Smooth muscle cell (in vitro differentiated cells): ENCODE measurements around the gene EFEMP2. TPM values are rescaled to one million over a fixed set of nuclear protein-coding genes. Genes with fewer than 3 reads are reported as not detected.

Experiments
- DNase-seq: peaks from one replicate; lab custom pipeline; 2025; ENCODE audit not compliant: unreplicated experiment; lab: John Stamatoyannopoulos, UW
- H2AFZ ChIP-seq: fragments of 200-600 bp; sonication (generic); 2 replicates; pipeline ENCODE4 v1.6.0; 2016; ENCODE audit warnings: antibody characterized with exemption, low read depth, mild to moderate bottlenecking
- H3F3A ChIP-seq: fragments of 200-600 bp; sonication (generic); 2 replicates; pipeline ENCODE4 v1.6.0; 2017; ENCODE audit warnings: antibody characterized with exemption, low read depth
- H3K27ac ChIP-seq: fragments of 200-600 bp; sonication (generic); 2 replicates; pipeline ENCODE4 v1.5.1; 2016; ENCODE audit warnings: low read depth, mild to moderate bottlenecking
- H3K27me3 ChIP-seq: fragments of 200-600 bp; sonication (generic); 2 replicates; pipeline ENCODE4 v1.6.1; 2016; ENCODE audit warnings: low read depth, mild to moderate bottlenecking
- H3K36me3 ChIP-seq: fragments of 200-600 bp; sonication (generic); 2 replicates; pipeline ENCODE4 v1.5.1; 2016; ENCODE audit warnings: low read depth
- H3K4me1 ChIP-seq: fragments of 200-600 bp; sonication (generic); 2 replicates; pipeline ENCODE4 v1.5.1; 2016; ENCODE audit warnings: low read depth
- H3K4me2 ChIP-seq: fragments of 200-600 bp; sonication (generic); 2 replicates; pipeline ENCODE4 v1.6.0; 2016; ENCODE audit warnings: mild to moderate bottlenecking
- H3K4me3 ChIP-seq: fragments of 200-600 bp; sonication (generic); 2 replicates; pipeline ENCODE4 v1.5.1; 2016; ENCODE audit warnings: mild to moderate bottlenecking
- H3K79me2 ChIP-seq: fragments of 200-600 bp; sonication (generic); 2 replicates; pipeline ENCODE4 v1.6.0; 2016; ENCODE audit warnings: low read depth, mild to moderate bottlenecking
- H3K9ac ChIP-seq: fragments of 200-600 bp; sonication (generic); 2 replicates; pipeline ENCODE4 v1.6.0; 2016; ENCODE audit warnings: low read depth
- H3K9me3 ChIP-seq: fragments of 200-600 bp; sonication (generic); replicated peaks from 2 replicates; pipeline ENCODE4 v1.5.1; 2016; ENCODE audit warnings: low read depth
- H4K20me1 ChIP-seq: fragments of 200-600 bp; sonication (generic); 2 replicates; pipeline ENCODE4 v1.6.0; 2016; ENCODE audit warnings: low read depth
- CTCF ChIP-seq: fragments of 200-600 bp; sonication (generic); IDR thresholded peaks from 2 replicates; pipeline ENCODE4 v1.5.1; 2017; ENCODE audit warnings: borderline replicate concordance, mild to moderate bottlenecking, antibody characterized with exemption; ENCODE audit not compliant: insufficient read depth, poor library complexity, severe bottlenecking
- WGBS: methylation state at CpG from one replicate; pipeline ENCODE4 v1.1.7; 2016; ENCODE audit warnings: low lambda C conversion rate; 5-methylcytosine and 5-hydroxymethylcytosine counted together
- polyA plus RNA-seq: library from polyadenylated mRNA; unstranded; fragments of >200 nt; fragmentation: Nextera tagmentation; extraction: Ambion mirVana; gene quantifications from 2 replicates; pipeline ENCODE4 v1.2.1, GENCODE V29; 2016
- total RNA-seq: library from RNA; depleted of rRNA; stranded (reverse); fragments of >200 nt; gene quantifications from 2 replicates; pipeline ENCODE4 v1.2.3, GENCODE V29; 2014

Gene EFEMP2
- total and polyA plus RNA-seq, 2 experiments from 2014 or later, result 99.7 to 362 TPM

DNA sequence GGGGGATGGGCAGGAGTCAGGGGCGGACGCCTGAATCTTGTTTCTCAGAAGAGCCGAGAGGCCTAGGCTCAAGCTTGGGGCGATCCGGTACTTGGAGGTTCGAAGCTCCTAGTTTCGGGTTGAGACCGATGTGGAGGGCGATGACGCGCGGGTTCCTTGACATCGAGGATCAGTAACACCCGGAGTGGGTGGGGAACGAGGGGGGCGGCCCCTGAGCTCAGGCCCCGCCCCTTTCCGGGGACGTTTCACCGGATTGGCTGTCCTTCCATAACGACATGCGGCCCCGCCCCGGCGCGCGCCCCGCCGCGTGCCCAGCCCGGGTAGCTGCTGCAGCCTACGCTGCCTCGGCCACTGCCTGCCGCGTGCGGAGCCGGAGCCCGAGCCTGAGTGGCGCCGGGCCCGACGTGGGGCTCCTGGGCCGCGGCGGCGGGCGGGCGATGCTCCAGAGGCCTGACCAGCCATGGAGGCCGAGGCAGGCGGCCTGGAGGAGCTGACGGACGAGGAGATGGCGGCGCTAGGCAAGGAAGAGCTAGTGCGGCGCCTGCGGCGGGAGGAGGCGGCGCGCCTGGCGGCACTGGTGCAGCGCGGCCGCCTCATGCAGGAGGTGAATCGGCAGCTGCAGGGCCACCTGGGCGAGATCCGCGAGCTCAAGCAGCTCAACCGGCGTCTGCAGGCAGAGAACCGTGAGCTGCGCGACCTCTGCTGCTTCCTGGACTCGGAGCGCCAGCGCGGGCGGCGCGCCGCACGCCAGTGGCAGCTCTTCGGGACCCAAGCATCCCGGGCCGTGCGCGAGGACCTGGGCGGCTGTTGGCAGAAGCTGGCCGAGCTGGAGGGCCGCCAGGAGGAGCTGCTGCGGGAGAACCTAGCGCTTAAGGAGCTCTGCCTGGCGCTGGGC is 18.0 kb upstream of the EFEMP2 start, which contains the start of gene CCDC85B:
TSS of gene CCDC85B (plus strand) at position 350 of the 895 bp plus-strand sequence. CDS start at position 461, 111 bp downstream.
- Histone ChIP-seq H2AFZ (no peak within 1 kb of the TSS), H3K27ac (peak within 1 kb of the TSS; percentile 89), H3K36me3 (no peaks in the 10 kb centered on the region), H3K9ac (peak within 1 kb of the TSS; percentile 80), H4K20me1 (peaks cover 39% of the 10 kb centered on the region), H3K27me3 (no peaks in the 10 kb centered on the region), H3K4me2 (peak within 1 kb of the TSS; percentile 97), H3K4me1 (peaks cover 22% of the 10 kb centered on the region), H3F3A (peaks cover 16% of the 10 kb centered on the region), H3K9me3 (no peaks in the 10 kb centered on the region), H3K4me3 (peak within 1 kb of the TSS; percentile 77), H3K79me2 (peaks cover 48% of the 10 kb centered on the region)
- TF ChIP-seq CTCF, result peak; percentile 26
- DNase-seq, result peak; percentile 93
- 1% methylated on average over 90 of the region's 94 CpGs for WGBS

GRCh38 chr11:65888163-65888814 is 15.7 kb upstream of the EFEMP2 start, which contains the start of gene FIBP:
FIBP (minus strand) TSS chr11:65888471; CDS start chr11:65888418, 53 bp downstream.
- H3K9me3 ChIP-seq, result no peaks in the 10 kb centered on the region
- peak within 1 kb of the TSS; percentile 91 for H3K4me2 ChIP-seq
- under 1% methylated on average over 42 of the region's 57 CpGs for WGBS
- no peaks in the 10 kb centered on the region for H3K36me3 ChIP-seq
- peaks cover 32% of the 10 kb centered on the region for H4K20me1 ChIP-seq
- DNase-seq, result peak; percentile 95
- peaks cover 16% of the 10 kb centered on the region for H3F3A ChIP-seq
- peaks cover 31% of the 10 kb centered on the region for H3K79me2 ChIP-seq
- H3K27ac ChIP-seq, result peak within 1 kb of the TSS; percentile 89
- peak within 1 kb of the TSS; percentile 79 for H2AFZ ChIP-seq
- TF ChIP-seq CTCF, result peak; percentile 75
- peak within 1 kb of the TSS; percentile 77 for H3K4me3 ChIP-seq
- peak within 1 kb of the TSS; percentile 78 for H3K9ac ChIP-seq
- H3K4me1 ChIP-seq, result peaks cover 22% of the 10 kb centered on the region
- H3K27me3 ChIP-seq, result no peaks in the 10 kb centered on the region

DNA sequence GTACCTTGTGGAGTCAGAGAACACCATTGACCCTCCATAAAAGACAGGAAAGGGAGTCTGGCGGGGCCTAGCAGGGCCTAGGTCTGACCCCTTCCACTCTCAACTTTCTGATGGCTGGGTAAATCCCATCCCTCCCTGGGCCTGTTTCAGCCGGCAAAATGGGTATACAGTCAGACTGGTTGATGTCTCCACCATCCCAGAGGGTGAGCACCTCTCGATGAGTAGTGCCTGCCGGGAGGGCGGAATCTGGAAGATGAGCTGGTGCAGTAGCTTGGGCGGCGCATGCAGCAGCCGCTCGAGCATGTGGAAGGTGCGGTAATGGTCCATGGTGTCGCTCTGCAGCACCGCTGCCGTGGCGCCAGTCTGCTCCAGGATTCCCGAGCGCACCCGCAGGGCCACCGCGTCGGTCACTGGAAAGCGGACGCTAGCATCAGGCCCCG is 15.1 kb upstream of the EFEMP2 start:
- Histone ChIP-seq H3K27ac (peak overlapping the region; percentile 89), H3K4me3 (peak overlapping the region; percentile 77), H3K4me2 (peak overlapping the region; percentile 91), H3K9me3 (no peaks in the 10 kb centered on the region), H3K9ac (peak overlapping the region; percentile 73), H4K20me1 (peaks cover 27% of the 10 kb centered on the region), H3K27me3 (no peaks in the 10 kb centered on the region), H3F3A (peaks cover 16% of the 10 kb centered on the region), H2AFZ (peak overlapping the region; percentile 79), H3K79me2 (peaks cover 25% of the 10 kb centered on the region), H3K4me1 (peaks cover 22% of the 10 kb centered on the region), H3K36me3 (no peaks in the 10 kb centered on the region)
- no peak for TF ChIP-seq CTCF
- WGBS, result 5% methylated on average over 14 of the region's 23 CpGs
- DNase-seq, result no peak
